ENCODE data around the gene IL10RB.

Gene IL10RB

DNA sequence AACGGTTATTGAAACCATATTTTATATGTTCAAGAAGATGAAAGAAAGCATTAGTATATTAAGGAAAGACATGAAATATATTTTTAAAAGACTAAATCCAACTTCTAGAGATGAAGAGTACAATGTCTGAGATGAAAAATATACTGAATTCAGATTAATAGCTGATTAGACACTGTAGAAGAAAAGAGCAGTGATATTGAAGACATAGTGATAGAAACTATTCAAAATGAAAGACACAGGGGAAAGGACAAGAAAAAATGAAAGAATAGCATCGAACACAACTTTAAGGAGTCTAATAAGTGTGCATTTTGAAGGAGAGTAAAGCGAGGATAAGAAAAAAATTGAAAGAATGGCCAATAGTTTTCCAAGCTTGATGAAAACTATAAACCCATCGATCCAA is 47.4 kb downstream of the IL10RB start:
- TF ChIP-seq, protein P1, sequence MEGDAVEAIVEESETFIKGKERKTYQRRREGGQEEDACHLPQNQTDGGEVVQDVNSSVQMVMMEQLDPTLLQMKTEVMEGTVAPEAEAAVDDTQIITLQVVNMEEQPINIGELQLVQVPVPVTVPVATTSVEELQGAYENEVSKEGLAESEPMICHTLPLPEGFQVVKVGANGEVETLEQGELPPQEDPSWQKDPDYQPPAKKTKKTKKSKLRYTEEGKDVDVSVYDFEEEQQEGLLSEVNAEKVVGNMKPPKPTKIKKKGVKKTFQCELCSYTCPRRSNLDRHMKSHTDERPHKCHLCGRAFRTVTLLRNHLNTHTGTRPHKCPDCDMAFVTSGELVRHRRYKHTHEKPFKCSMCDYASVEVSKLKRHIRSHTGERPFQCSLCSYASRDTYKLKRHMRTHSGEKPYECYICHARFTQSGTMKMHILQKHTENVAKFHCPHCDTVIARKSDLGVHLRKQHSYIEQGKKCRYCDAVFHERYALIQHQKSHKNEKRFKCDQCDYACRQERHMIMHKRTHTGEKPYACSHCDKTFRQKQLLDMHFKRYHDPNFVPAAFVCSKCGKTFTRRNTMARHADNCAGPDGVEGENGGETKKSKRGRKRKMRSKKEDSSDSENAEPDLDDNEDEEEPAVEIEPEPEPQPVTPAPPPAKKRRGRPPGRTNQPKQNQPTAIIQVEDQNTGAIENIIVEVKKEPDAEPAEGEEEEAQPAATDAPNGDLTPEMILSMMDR (IDR thresholded peaks at IDR 0.05) = no peak

- TF ChIP-seq, protein P1 (IDR thresholded peaks at IDR 0.05) = no peak
Measured at GRCh38 chr21:33314111-33314510, 47.9 kb downstream of the IL10RB start.

GRCh38 chr21:33315946-33316710 is 50.0 kb downstream of the IL10RB start:
- TF ChIP-seq, protein P1 (IDR thresholded peaks at IDR 0.05) = no peak

GRCh38 chr21:33317145-33317544 is 51.0 kb downstream of the IL10RB start:
- TF ChIP-seq, protein P1 (IDR thresholded peaks at IDR 0.05) = no peak

DNA sequence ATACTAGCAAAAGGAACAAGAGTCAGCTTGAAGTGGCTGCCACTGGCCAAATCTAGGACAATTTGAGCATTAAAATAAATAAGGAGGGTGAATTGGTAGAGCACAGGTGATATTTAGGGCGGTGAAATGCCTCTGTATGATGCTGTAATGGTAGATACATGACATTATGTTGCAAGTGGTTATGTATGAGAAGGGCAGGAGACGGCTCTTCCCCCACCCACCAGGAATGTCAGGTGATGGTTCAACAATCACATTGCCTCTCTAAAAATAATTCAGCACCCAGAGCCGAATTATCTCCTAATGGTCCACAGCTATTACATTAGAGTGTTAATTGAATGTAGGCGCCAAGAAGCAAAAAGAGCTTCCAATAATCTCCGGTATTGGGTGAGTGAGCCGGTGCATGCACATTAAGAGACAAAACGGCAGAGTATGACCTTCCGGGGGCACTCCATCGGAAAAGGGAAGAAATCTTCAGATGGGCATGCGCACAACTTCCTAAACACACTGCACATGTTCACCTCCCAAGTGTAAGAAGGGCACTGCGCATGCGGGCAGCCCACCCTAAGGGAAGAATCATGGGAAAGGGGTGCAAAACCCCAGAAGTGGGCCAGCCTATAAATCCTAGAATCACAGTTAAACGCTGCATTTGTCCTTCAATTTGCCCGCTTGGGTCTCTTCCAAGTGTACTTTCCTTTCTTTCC is 51.8 kb downstream of the IL10RB start:
- TF ChIP-seq, protein P1 (IDR thresholded peaks at IDR 0.05) = no peak

DNA sequence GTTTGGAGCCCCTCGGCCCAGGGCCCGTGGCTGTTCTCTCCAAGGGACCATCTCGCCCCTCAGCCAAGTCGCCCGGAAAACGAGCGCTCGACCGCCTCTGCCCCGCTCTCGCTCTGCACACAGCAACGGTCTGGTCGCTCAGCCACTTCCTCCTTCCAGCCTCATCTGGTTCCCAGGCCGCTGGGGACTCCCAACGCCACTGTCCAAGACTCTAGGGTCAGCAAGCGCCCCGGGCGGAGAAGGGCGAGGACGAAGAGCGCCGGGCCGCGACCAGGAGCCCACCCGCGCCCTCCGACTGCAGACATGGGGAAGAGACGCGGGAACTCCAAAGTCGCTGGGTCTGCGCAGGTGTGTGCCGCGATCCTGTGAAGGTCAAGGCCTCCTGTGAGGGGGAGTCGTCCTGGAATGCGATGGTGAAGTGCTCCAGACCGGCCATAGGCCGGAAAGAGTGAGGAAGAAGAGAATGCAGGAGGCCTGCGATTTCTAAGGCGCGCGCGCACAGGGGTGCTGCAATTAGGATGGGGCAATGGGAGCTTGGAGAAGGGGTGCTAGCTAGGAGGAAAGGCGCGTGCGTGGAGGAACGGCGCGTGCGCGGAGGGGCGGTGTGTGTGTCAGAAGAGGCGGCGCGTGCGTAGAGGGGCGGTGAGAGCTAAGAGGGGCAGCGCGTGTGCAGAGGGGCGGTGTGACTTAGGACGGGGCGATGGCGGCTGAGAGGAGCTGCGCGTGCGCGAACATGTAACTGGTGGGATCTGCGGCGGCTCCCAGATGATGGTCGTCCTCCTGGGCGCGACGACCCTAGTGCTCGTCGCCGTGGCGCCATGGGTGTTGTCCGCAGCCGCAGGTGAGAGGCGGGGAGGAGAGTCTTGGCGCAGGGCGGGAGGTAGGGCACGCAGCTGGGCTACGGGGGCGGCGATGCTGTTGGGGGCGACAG is 58.4 kb downstream of the IL10RB start, which contains the start of gene IFNAR1:
Gene IFNAR1 (plus strand): TSS at position 680 of the 931 bp plus-strand sequence. CDS start 86 bp downstream, at position 766.
- TF ChIP-seq, protein P1 (IDR thresholded peaks at IDR 0.05) = no peak

Data from LNCAP (cell line).